H9 (cell line): ENCODE measurements around the gene ZNF469. TPM values are rescaled to one million over a fixed set of nuclear protein-coding genes. Genes with fewer than 3 reads are reported as not detected.

Experiments
- DNase-seq: peaks from one replicate; pipeline ENCODE4 v3.0.0-alpha.2; 2017
- H2AFZ ChIP-seq: one replicate; pipeline ENCODE4 v1.6.1; 2013; ENCODE audit warnings: mild to moderate bottlenecking, low read length, control low read depth, moderate library complexity
- H2AK5ac ChIP-seq: 2 replicates; pipeline ENCODE4 v1.6.1; 2013; ENCODE audit warnings: low read length, control low read depth, mixed read lengths; ENCODE audit not compliant: insufficient read length
- H2BK120ac ChIP-seq: one replicate; pipeline ENCODE4 v1.6.1; 2013; ENCODE audit warnings: low read depth, mild to moderate bottlenecking, low read length, control low read depth, inconsistent platforms; ENCODE audit not compliant: poor library complexity, severe bottlenecking
- H2BK12ac ChIP-seq: 2 replicates; pipeline ENCODE4 v1.6.1; 2013; ENCODE audit warnings: low read length, control low read depth, mixed read lengths, low read depth; ENCODE audit not compliant: insufficient read length
- H2BK15ac ChIP-seq: 2 replicates; pipeline ENCODE4 v1.6.1; 2013; ENCODE audit warnings: low read depth, low read length, control low read depth
- H2BK20ac ChIP-seq: one replicate; pipeline ENCODE4 v1.6.1; 2013; ENCODE audit warnings: low read depth, mild to moderate bottlenecking, low read length, control low read depth, inconsistent platforms; ENCODE audit not compliant: poor library complexity, severe bottlenecking
- H2BK5ac ChIP-seq: 2 replicates; pipeline ENCODE4 v1.6.1; 2013; ENCODE audit warnings: low read length, control low read depth, mixed read lengths; ENCODE audit not compliant: insufficient read length
- H3K14ac ChIP-seq: 2 replicates; pipeline ENCODE4 v1.6.1; 2013; ENCODE audit warnings: low read length, control low read depth; ENCODE audit not compliant: insufficient read depth
- H3K18ac ChIP-seq: 2 replicates; pipeline ENCODE4 v1.6.1; 2013; ENCODE audit warnings: low read depth, mild to moderate bottlenecking, mixed read lengths, low read length, control low read depth; ENCODE audit not compliant: insufficient read length
- H3K23ac ChIP-seq: 2 replicates; pipeline ENCODE4 v1.6.1; 2013; ENCODE audit warnings: low read length, control low read depth, mixed read lengths, low read depth; ENCODE audit not compliant: insufficient read length
- H3K23me2 ChIP-seq: 2 replicates; pipeline ENCODE4 v1.6.1; 2013; ENCODE audit warnings: low read depth, mild to moderate bottlenecking, mixed read lengths, low read length, control low read depth; ENCODE audit not compliant: insufficient read length, poor library complexity, severe bottlenecking
- H3K27ac ChIP-seq: 2 replicates; pipeline ENCODE4 v1.5.1; 2013; ENCODE audit warnings: low read length, control low read depth, mixed read lengths, low read depth; ENCODE audit not compliant: insufficient read length
- H3K27me3 ChIP-seq: 2 replicates; pipeline ENCODE4 v1.6.1; 2013; ENCODE audit warnings: low read length, control low read depth, inconsistent platforms; ENCODE audit not compliant: insufficient read depth
- H3K4ac ChIP-seq: 2 replicates; pipeline ENCODE4 v1.6.1; 2013; ENCODE audit warnings: low read depth, mild to moderate bottlenecking, control low read depth, inconsistent platforms, low read length, moderate library complexity
- H3K4me1 ChIP-seq: 2 replicates; pipeline ENCODE4 v1.6.1; 2013; ENCODE audit warnings: low read length, control low read depth, inconsistent platforms; ENCODE audit not compliant: insufficient read depth
- H3K4me2 ChIP-seq: 2 replicates; pipeline ENCODE4 v1.6.1; 2013; ENCODE audit warnings: low read length, control low read depth, mixed read lengths; ENCODE audit not compliant: insufficient read length, insufficient read depth
- H3K56ac ChIP-seq: 2 replicates; pipeline ENCODE4 v1.6.1; 2013; ENCODE audit warnings: low read depth, mild to moderate bottlenecking, mixed read lengths, low read length, control low read depth; ENCODE audit not compliant: insufficient read length
- H3K79me1 ChIP-seq: 2 replicates; pipeline ENCODE4 v1.6.1; 2013; ENCODE audit warnings: low read depth, mild to moderate bottlenecking, moderate library complexity, low read length, control low read depth, inconsistent platforms; ENCODE audit not compliant: insufficient read depth, poor library complexity, severe bottlenecking
- H3K79me2 ChIP-seq: 2 replicates; pipeline ENCODE4 v1.6.1; 2013; ENCODE audit warnings: low read length, control low read depth, inconsistent platforms; ENCODE audit not compliant: insufficient read depth
- H3K9ac ChIP-seq: 2 replicates; pipeline ENCODE4 v1.6.1; 2013; ENCODE audit warnings: low read length, control low read depth, mixed read lengths; ENCODE audit not compliant: insufficient read length; ENCODE audit errors: extremely low read depth
- H3K9me3 ChIP-seq: one replicate; pipeline ENCODE4 v1.6.1; 2013; ENCODE audit warnings: low read depth, low read length, inconsistent platforms; ENCODE audit not compliant: control insufficient read depth
- H3T11ph ChIP-seq: one replicate; pipeline ENCODE4 v1.6.1; 2013; ENCODE audit warnings: mild to moderate bottlenecking, low read length, control low read depth, inconsistent platforms
- H4K20me1 ChIP-seq: one replicate; pipeline ENCODE4 v1.6.1; 2013; ENCODE audit not compliant: control insufficient read depth, insufficient read length, insufficient read depth
- H4K5ac ChIP-seq: 2 replicates; pipeline ENCODE4 v1.6.1; 2013; ENCODE audit warnings: low read depth, mild to moderate bottlenecking, mixed read lengths, low read length, control low read depth; ENCODE audit not compliant: insufficient read length
- H4K8ac ChIP-seq: replicated peaks from 2 replicates; pipeline ENCODE4 v1.6.1; 2013; ENCODE audit warnings: low read length, control low read depth, mixed read lengths, low read depth; ENCODE audit not compliant: insufficient read length
- H4K91ac ChIP-seq: 2 replicates; pipeline ENCODE4 v1.6.1; 2013; ENCODE audit warnings: low read depth, mild to moderate bottlenecking, moderate library complexity, mixed read lengths, low read length, control low read depth; ENCODE audit not compliant: insufficient read length
- H3K27ac Mint-ChIP-seq, 3 experiments: 2 replicates in 2 of 3; 3 replicates in 1 of 3; pipeline ENCODE4 v1.8.0; 2020 to 2021; ENCODE audit warnings: mixed read lengths in 3 of 3, mild to moderate bottlenecking in 1 of 3, moderate library complexity in 1 of 3
- H3K27me3 Mint-ChIP-seq: 2 replicates; pipeline ENCODE4 v1.8.0; 2021; ENCODE audit warnings: low read depth, mild to moderate bottlenecking, moderate library complexity, mixed read lengths
- H3K36me3 Mint-ChIP-seq, 3 experiments: 2 replicates in 2 of 3; 3 replicates in 1 of 3; pipeline ENCODE4 v1.8.0; 2020 to 2021; ENCODE audit warnings: low read depth in 3 of 3, mixed read lengths in 3 of 3; ENCODE audit not compliant: insufficient read depth in 1 of 3
- H3K4me1 Mint-ChIP-seq, 2 experiments: 2 replicates each; pipeline ENCODE4 v1.8.0; 2020; ENCODE audit warnings: mixed read lengths in 2 of 2
- H3K4me3 Mint-ChIP-seq, 2 experiments: 2 replicates in 1 of 2; 3 replicates in 1 of 2; pipeline ENCODE4 v1.8.0; 2020 to 2021; ENCODE audit warnings: mild to moderate bottlenecking in 2 of 2, mixed read lengths in 2 of 2, moderate library complexity in 1 of 2
- H3K9me3 Mint-ChIP-seq, 2 experiments: 2 replicates in 1 of 2; 3 replicates in 1 of 2; pipeline ENCODE4 v1.8.0; 2020; ENCODE audit warnings: mild to moderate bottlenecking in 2 of 2, mixed read lengths in 2 of 2, moderate library complexity in 1 of 2
- CTCF ChIP-seq: fragments of 200-600 bp; sonication (generic); conservative IDR thresholded peaks from 3 replicates; pipeline ENCODE4 v1.8.0; 2021; ENCODE audit warnings: antibody characterized with exemption, mild to moderate bottlenecking
- WGBS: extraction: QIAGEN DNeasy Blood & Tissue Kit; methylation state at CpG from one replicate; pipeline ENCODE4 v1.1.7; 2013; ENCODE audit warnings: missing lambda C conversion rate, low lambda C conversion rate, mixed read lengths; ENCODE audit not compliant: insufficient read length; ENCODE audit errors: extremely low coverage; 5-methylcytosine and 5-hydroxymethylcytosine counted together
- total RNA-seq: library from RNA; stranded (reverse); gene quantifications from 2 replicates; pipeline ENCODE4 v1.2.1, GENCODE V29; 2021

ZNF469 gene
- total RNA-seq, 1 experiment from 2014 or later = 4.4 TPM

- peaks cover 8 to 12% of the 10 kb centered on the region in 2 experiments for H3K9me3 Mint-ChIP-seq
- H2BK20ac ChIP-seq = no peak overlapping the region
- H3K27ac Mint-ChIP-seq = no peak overlapping the region
- H3K79me1 ChIP-seq = no peaks in the 10 kb centered on the region
- no peak overlapping the region for H2BK120ac ChIP-seq
- no peak overlapping the region for H3K23ac ChIP-seq
- no peaks in the 10 kb centered on the region for H3K23me2 ChIP-seq
- WGBS = no CpG with 5 or more reads among the region's 20 CpGs
- no peak overlapping the region for H2BK12ac ChIP-seq
- no peak overlapping the region for H3K4me3 Mint-ChIP-seq
- H3K27ac ChIP-seq = no peak overlapping the region
- no peak overlapping the region for H2BK5ac ChIP-seq
- no peaks in the 10 kb centered on the region for H3K4me1 ChIP-seq
- no peaks in the 10 kb centered on the region for H3K9me3 ChIP-seq
- H4K20me1 ChIP-seq = no peaks in the 10 kb centered on the region
- H3K4me1 Mint-ChIP-seq = no peaks in the 10 kb centered on the region
- H3K14ac ChIP-seq = no peak overlapping the region
- H3T11ph ChIP-seq = no peak overlapping the region
- H4K5ac ChIP-seq = no peak overlapping the region
- H3K18ac ChIP-seq = no peak overlapping the region
- DNase-seq = no peak
- no peak overlapping the region for H3K56ac ChIP-seq
- H2BK15ac ChIP-seq = no peak overlapping the region
- H4K8ac ChIP-seq = no peak overlapping the region
- no peak overlapping the region for H3K4me2 ChIP-seq
- H2AFZ ChIP-seq = no peak overlapping the region
- H3K4ac ChIP-seq = no peak overlapping the region
- H2AK5ac ChIP-seq = no peak overlapping the region
- no peaks in the 10 kb centered on the region; a peak in 1 of 7 replicates for H3K36me3 Mint-ChIP-seq
- H3K79me2 ChIP-seq = no peaks in the 10 kb centered on the region
- no peak overlapping the region for H4K91ac ChIP-seq
- TF ChIP-seq CTCF = no peak
- no peak overlapping the region for H3K9ac ChIP-seq
- H3K27me3 Mint-ChIP-seq = no peaks in the 10 kb centered on the region; the same call in 1 of the 2 replicates
- no peaks in the 10 kb centered on the region for H3K27me3 ChIP-seq
Measured at GRCh38 chr16:88398170-88398873, 15.6 kb downstream of the ZNF469 start.
